Astrocyte of the spinal cord (primary cell): ENCODE results near the gene PLAAT4.
A peak's percentile ranks its signal among the peaks of the same experiment; 100 is the strongest.
"Not testable (repeated sequence)": the region's sequence is repeated elsewhere in the genome, so short reads cannot be mapped to it uniquely, and the experiment has no call there.

Experiments used
- DNase-seq: peaks from one replicate; pipeline ENCODE4 v3.0.0; 2011; ENCODE audit warnings: low read depth, low spot score
- H3K4me3 ChIP-seq: 2 replicates; pipeline ENCODE4 v1.5.1; 2011; ENCODE audit warnings: low read depth, mild to moderate bottlenecking, low read length, moderate library complexity
- in situ Hi-C: cut with HindIII; loops from 2 replicates; pipeline ENCODE4 v1.10.0; 2017; ENCODE audit warnings: low sequenced_read_pairs
- TF ChIP-seq, protein P1 (sequence below): IDR thresholded peaks from 2 replicates; pipeline ENCODE4 v1.5.1; 2012; ENCODE audit warnings: low read depth, mild to moderate bottlenecking, low read length, inconsistent platforms

PLAAT4 gene

DNA sequence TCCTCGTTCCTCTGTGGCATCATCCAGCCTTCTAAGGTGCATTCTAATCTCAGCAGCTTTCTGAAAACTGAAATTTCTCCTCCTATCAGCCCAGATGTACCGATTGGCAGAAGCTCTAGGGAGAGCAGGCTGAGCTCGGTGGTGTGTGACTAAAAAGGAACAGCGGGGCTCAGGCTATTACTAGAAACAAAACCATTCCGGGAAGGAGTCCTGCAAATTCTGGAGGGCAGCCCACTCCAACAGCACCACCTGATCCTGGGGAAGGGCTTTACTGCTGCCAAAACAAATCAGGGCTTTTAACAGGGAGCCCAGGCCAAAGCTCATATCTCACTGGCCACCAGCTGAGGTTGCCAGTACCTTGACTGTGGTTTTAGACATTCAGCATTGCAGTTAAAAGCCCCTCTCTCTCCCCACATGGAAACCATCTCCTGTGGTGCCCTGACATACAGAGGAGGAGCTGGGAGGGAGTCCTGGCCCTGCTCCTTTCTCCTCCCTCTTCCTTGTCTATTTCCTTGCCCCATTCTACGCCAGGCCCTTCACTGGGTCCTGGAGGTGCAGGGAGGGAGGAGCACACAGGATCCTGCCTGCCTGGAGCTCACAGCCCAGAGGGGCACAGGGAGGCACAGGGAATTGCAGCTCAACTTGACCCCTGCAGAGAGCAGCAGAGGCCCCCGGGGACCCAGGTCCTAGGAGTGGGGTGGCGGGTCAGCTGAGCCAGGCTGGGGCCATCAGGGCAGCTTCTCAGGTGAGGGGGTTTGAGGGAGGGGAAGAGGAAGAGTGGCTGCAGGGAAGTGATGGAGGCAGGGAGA, 889 bp downstream of the PLAAT4 start:
- H3K4me3 ChIP-seq, result peak overlapping the region; percentile 42
- TF ChIP-seq, protein P1, sequence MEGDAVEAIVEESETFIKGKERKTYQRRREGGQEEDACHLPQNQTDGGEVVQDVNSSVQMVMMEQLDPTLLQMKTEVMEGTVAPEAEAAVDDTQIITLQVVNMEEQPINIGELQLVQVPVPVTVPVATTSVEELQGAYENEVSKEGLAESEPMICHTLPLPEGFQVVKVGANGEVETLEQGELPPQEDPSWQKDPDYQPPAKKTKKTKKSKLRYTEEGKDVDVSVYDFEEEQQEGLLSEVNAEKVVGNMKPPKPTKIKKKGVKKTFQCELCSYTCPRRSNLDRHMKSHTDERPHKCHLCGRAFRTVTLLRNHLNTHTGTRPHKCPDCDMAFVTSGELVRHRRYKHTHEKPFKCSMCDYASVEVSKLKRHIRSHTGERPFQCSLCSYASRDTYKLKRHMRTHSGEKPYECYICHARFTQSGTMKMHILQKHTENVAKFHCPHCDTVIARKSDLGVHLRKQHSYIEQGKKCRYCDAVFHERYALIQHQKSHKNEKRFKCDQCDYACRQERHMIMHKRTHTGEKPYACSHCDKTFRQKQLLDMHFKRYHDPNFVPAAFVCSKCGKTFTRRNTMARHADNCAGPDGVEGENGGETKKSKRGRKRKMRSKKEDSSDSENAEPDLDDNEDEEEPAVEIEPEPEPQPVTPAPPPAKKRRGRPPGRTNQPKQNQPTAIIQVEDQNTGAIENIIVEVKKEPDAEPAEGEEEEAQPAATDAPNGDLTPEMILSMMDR, result no peak
- DNase-seq, result peak; percentile 95
- in situ Hi-C loops, result no loop called here

DNA sequence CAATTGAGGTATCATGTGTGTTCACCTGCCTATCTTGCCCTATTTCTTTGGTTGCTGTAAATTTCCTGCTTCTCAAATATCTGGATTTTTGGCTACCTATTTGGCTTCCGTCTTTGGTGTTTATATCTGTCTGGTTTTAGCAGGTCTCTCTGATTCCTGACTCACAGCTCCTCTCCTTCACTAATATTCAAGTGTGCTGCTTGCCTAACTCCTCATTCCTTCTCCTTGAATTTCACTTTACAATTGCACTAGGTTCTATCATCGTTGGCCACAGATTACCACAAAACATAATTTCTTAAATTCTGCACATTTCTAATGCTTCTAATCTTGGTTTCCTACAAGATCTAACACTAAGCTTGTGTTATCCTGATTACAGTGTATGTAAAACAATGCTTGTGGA, 5.9 kb downstream of the PLAAT4 start:
- H3K4me3 ChIP-seq, in situ Hi-C loops, DNase-seq: not testable (repeated sequence)

DNA sequence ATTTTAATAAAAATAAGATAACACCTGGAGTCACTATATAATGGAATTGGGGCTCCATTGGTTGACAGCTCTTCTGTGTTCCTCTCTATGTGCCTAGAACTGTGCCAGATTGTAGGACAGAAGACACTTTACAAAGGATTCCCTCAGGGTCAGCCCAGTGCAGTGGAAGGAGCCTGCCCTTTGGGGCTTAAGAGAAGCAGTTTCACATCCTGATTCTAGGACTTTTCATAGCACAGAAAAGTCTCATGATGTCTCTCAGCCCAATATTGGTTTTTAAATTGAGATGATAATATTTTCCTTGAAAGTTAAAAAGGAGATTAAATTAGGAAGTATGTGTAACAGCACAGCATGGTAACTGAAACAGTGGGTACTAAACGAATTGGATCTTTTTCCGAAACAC, 7.1 kb downstream of the PLAAT4 start:
- H3K4me3 ChIP-seq, result no peak overlapping the region
- TF ChIP-seq, protein P1, result no peak
- in situ Hi-C loops, result no loop called here
- DNase-seq, result no peak

DNA sequence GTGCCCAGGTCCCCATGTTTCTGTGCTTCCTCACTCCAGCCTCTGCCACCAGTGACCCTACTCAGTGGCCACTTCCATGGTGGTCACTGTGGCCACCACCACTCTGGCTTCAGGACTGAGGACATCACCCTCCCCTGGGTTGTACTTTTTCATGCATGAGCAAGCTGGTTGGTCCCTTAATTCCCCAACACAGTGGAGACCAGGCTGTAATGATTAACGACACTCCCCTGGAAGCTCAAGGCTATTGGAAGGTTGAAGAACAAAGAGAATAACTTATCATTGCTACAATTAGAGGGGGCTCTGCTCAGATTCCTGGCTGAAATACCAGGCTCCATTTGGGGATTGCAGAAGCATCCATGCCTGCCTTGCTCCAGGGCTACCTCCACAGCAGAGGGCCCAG, 10.5 kb downstream of the PLAAT4 start:
- in situ Hi-C loops, result no loop called here
- H3K4me3 ChIP-seq, result no peak overlapping the region
- TF ChIP-seq, protein P1, result no peak
- DNase-seq, result no peak

DNA sequence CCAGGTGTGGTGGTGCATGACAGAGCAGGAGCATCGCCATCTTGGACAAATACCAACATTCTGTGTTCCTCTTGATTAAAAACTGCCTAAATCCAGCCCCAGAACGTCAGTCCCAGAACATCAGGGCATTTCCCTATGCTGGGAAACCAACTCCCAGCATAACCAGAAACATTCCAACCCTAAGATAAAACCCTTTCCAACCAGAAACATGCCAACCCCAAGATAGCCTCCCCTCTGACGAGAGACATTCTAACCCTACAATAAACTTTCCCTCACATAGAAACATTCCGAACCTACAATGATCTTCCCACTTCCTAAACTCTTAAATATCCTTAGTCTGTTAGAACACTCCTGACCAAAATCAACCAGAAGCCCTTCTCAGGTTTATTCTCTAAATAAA, 11.6 kb downstream of the PLAAT4 start:
- no peak for DNase-seq
- TF ChIP-seq, protein P1, result no peak
- in situ Hi-C loops, result no loop called here
- H3K4me3 ChIP-seq, result no peak overlapping the region

DNA sequence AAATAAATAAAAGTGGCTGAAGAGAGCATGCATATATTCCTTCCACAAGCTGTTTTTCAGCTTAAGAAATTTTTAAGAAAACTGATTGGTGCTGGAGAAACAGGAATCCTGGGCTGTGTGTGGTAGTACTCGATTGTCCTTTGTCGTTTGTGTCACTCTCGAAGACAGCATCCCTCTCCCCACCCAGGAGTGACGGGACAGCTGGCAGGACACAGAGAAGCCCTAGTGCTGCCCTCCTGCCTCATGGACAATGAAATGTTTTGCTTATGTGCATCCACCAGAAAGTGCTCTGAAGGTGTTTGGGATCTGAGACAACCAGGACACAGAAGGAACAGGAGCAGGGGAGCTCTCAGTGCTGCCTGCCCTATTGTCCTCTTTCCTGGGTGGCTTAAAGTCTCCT, 12.8 kb downstream of the PLAAT4 start:
- TF ChIP-seq, protein P1, result no peak
- no peak for DNase-seq
- in situ Hi-C loops, result no loop called here
- no peak overlapping the region for H3K4me3 ChIP-seq

DNA sequence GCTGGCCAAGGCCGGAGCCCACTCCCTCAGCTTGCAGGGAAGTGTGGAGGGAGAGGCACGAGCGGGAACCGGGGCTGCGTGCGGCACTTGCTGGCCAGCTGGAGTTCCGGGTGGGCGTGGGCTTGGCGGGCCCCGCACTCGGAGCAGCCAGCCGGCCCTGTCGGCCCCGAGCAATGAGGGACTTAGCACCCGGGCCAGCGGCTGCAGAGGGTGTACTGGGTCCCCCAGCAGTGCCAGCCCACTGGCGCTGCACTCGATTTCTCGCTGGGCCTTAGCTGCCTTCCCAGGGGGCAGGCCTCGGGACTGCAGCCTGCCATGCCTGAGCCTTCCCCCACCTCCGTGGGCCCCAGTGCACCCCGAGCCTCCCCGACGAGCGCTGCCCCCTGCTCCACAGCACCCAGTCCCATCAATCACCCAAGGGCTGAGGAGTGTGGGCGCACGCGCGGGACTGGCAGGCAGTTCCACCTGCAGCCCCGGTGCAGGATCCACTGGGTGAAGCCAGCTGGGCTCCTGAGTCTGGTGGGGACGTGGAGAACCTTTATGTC, 13.6 kb downstream of the PLAAT4 start:
- DNase-seq, in situ Hi-C loops, H3K4me3 ChIP-seq: not testable (repeated sequence)
